ENCODE results near the gene VGLL2.

Gene VGLL2

GRCh38 chr6:117262799-117263198 is 2.6 kb upstream of the VGLL2 start:
- no peak for DNase-seq (ENCODE audit: extremely low spot score)
- CTCF ChIA-PET, result no interaction called here
- POLR2A ChIA-PET, result no interaction called here
- no peak for TF ChIP-seq L3MBTL2 (conservative IDR thresholded peaks at IDR 0.05)
- no peak for TF ChIP-seq FOXM1 (IDR thresholded peaks at IDR 0.05; ENCODE audit: borderline replicate concordance)
- TF ChIP-seq BHLHE40 (IDR thresholded peaks at IDR 0.05; ENCODE audit: borderline replicate concordance), result no peak
- no peak for TF ChIP-seq ARNT (IDR thresholded peaks at IDR 0.05)
- TF ChIP-seq FOXA1 (IDR thresholded peaks at IDR 0.05), result no peak
- TF ChIP-seq ZNF384 (IDR thresholded peaks at IDR 0.05), result no peak
- no peak for TF ChIP-seq TARDBP (IDR thresholded peaks at IDR 0.05)
- no peak for TF ChIP-seq LEF1 (IDR thresholded peaks at IDR 0.05; ENCODE audit: borderline replicate concordance)
- TF ChIP-seq FOXK2 (IDR thresholded peaks at IDR 0.05), result no peak
- no peak for TF ChIP-seq HDGF (IDR thresholded peaks at IDR 0.05; ENCODE audit: borderline replicate concordance)
- TF ChIP-seq, protein P1, sequence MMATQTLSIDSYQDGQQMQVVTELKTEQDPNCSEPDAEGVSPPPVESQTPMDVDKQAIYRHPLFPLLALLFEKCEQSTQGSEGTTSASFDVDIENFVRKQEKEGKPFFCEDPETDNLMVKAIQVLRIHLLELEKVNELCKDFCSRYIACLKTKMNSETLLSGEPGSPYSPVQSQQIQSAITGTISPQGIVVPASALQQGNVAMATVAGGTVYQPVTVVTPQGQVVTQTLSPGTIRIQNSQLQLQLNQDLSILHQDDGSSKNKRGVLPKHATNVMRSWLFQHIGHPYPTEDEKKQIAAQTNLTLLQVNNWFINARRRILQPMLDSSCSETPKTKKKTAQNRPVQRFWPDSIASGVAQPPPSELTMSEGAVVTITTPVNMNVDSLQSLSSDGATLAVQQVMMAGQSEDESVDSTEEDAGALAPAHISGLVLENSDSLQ (IDR thresholded peaks at IDR 0.05), result no peak
- no peak for TF ChIP-seq CTBP1 (IDR thresholded peaks at IDR 0.05; ENCODE audit: borderline replicate concordance)
- TF ChIP-seq SP1 (IDR thresholded peaks at IDR 0.05), result no peak
- TF ChIP-seq ELF4 (IDR thresholded peaks at IDR 0.05), result no peak
- TF ChIP-seq NFRKB (IDR thresholded peaks at IDR 0.05), result no peak
- no peak for TF ChIP-seq SUZ12 (IDR thresholded peaks at IDR 0.05)

DNA sequence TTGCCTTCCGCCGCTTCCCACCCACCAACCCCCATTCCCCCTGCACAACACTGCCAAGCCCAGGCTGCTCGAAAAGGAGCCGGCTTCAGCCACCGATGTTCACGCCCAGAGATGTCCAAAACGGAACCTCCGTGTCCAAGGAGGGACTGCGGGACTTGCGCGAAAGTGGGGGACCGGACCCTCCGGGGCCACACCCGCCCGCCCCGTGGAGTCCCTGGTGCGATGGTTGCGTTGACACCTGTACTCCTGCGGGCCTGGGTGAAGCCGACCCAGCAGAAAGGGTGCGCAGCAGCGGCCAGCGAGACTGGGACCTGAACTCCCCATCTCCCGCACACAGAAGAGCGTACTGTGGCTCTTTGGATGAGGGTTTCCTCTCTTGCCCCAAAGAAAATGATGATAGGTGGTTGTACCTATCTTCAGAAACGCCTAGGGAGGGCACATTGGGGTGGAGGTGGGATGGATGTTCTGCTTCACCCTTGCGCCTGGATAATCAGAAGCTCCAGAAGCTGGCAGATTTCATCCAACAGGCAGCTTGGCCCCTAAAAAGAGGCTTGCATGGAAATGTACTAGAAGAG is 1.9 kb upstream of the VGLL2 start:
- POLR2A ChIA-PET, result no interaction called here
- TF ChIP-seq FOXK2 (IDR thresholded peaks at IDR 0.05) (no peak), TARDBP (IDR thresholded peaks at IDR 0.05) (no peak), ZNF384 (IDR thresholded peaks at IDR 0.05) (no peak), NFRKB (IDR thresholded peaks at IDR 0.05) (no peak), SP1 (IDR thresholded peaks at IDR 0.05) (no peak), FOXM1 (IDR thresholded peaks at IDR 0.05; ENCODE audit: borderline replicate concordance) (no peak)
- CTCF ChIA-PET, result no interaction called here
- DNase-seq (ENCODE audit: extremely low spot score), result no peak

- no peak for TF ChIP-seq BHLHE40 (IDR thresholded peaks at IDR 0.05; ENCODE audit: borderline replicate concordance)
- no peak for TF ChIP-seq SP1 (IDR thresholded peaks at IDR 0.05)
- TF ChIP-seq ARNT (IDR thresholded peaks at IDR 0.05), result no peak
- TF ChIP-seq CTBP1 (IDR thresholded peaks at IDR 0.05; ENCODE audit: borderline replicate concordance), result no peak
- TF ChIP-seq LEF1 (IDR thresholded peaks at IDR 0.05; ENCODE audit: borderline replicate concordance), result no peak
- TF ChIP-seq TARDBP (IDR thresholded peaks at IDR 0.05), result no peak
- no peak for TF ChIP-seq ELF4 (IDR thresholded peaks at IDR 0.05)
- no peak for TF ChIP-seq FOXA1 (IDR thresholded peaks at IDR 0.05)
- no peak for TF ChIP-seq FOXM1 (IDR thresholded peaks at IDR 0.05; ENCODE audit: borderline replicate concordance)
- no peak for TF ChIP-seq NFRKB (IDR thresholded peaks at IDR 0.05)
- no peak for TF ChIP-seq HDGF (IDR thresholded peaks at IDR 0.05; ENCODE audit: borderline replicate concordance)
- no peak for TF ChIP-seq ZNF384 (IDR thresholded peaks at IDR 0.05)
- TF ChIP-seq FOXK2 (IDR thresholded peaks at IDR 0.05), result no peak
- TF ChIP-seq L3MBTL2 (conservative IDR thresholded peaks at IDR 0.05), result no peak
- TF ChIP-seq, protein P1 (IDR thresholded peaks at IDR 0.05), result no peak
- no peak for TF ChIP-seq SUZ12 (IDR thresholded peaks at IDR 0.05)
- no peak for DNase-seq (ENCODE audit: extremely low spot score)
- ChIA-PET POLR2A (no interaction called here), CTCF (interaction anchor here (1.1 kb wide), 1 partner anchor 98 kb away, joined by 3 read pairs; no protein-coding TSS in a partner anchor)
Observed at GRCh38 chr6:117264369-117264691, 1.0 kb upstream of the VGLL2 start.

GRCh38 chr6:117264692-117265409 is 507 bp upstream of the VGLL2 start:
- TF ChIP-seq FOXM1 (IDR thresholded peaks at IDR 0.05; ENCODE audit: borderline replicate concordance), result no peak
- no peak for TF ChIP-seq LEF1 (IDR thresholded peaks at IDR 0.05; ENCODE audit: borderline replicate concordance)
- peak; percentile 70; the same call in 1 of the 2 replicates for TF ChIP-seq L3MBTL2 (conservative IDR thresholded peaks at IDR 0.05)
- CTCF ChIA-PET, result interaction anchor here (1.1 to 1.3 kb wide), 2 partner anchors 10 to 98 kb away, joined by 3 to 5 read pairs; no protein-coding TSS in a partner anchor
- POLR2A ChIA-PET, result no interaction called here
- no peak for DNase-seq (ENCODE audit: extremely low spot score)

DNA sequence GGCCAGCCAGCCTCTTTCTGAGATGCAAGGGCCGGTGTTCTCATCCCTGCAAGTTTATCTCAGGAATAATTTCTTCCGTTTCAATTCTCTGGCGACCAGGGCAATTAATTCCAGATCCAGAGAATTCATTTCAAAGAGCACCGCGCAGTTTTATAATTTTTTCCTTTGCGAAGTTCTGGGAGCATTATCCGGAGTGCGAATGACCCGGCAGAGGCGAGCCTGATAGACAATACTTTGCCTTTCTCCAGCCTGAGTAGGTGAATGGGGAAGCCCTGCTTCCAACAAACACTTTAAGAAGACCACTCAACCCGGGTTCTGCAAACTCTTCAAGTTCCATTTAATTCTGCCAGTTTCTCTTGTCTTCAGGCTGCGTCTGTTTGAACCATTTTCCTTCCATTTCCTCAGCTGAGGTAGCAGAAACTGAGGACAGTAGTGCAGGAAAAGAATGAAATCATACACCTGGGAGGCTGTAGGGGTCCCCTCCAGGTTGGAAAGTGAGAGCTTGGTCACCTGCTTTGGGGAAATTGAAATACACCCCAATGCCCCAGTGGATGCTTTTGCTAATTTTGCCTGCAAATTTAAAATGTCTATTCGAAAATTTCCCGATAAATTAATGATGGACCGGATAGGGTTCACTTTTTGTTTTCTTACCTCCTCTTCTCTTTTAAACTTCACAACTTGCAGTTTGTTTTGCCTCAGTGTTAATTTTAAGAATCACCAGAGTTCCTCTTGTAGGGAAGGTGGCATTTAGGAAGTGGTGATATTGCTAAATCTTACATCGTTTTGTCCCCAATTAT is 1.1 kb downstream of the VGLL2 start:
- ChIA-PET POLR2A (no interaction called here), CTCF (interaction anchor here (1.0 to 1.3 kb wide), 2 partner anchors 8 to 13 kb away, joined by 5 to 7 read pairs; no protein-coding TSS in a partner anchor)
- no peak for DNase-seq (ENCODE audit: extremely low spot score)
- TF ChIP-seq CTBP1 (IDR thresholded peaks at IDR 0.05; ENCODE audit: borderline replicate concordance), result no peak
- TF ChIP-seq FOXM1 (IDR thresholded peaks at IDR 0.05; ENCODE audit: borderline replicate concordance), result no peak
- no peak for TF ChIP-seq FOXA1 (IDR thresholded peaks at IDR 0.05)
- TF ChIP-seq LEF1 (IDR thresholded peaks at IDR 0.05; ENCODE audit: borderline replicate concordance), result no peak
- TF ChIP-seq NFRKB (IDR thresholded peaks at IDR 0.05), result no peak
- no peak for TF ChIP-seq TARDBP (IDR thresholded peaks at IDR 0.05)
- no peak for TF ChIP-seq FOXK2 (IDR thresholded peaks at IDR 0.05)
- no peak for TF ChIP-seq HDGF (IDR thresholded peaks at IDR 0.05; ENCODE audit: borderline replicate concordance)
- no peak for TF ChIP-seq SP1 (IDR thresholded peaks at IDR 0.05)
- TF ChIP-seq, protein P1 (IDR thresholded peaks at IDR 0.05), result no peak
- TF ChIP-seq ZNF384 (IDR thresholded peaks at IDR 0.05), result no peak
- TF ChIP-seq L3MBTL2 (conservative IDR thresholded peaks at IDR 0.05), result no peak
- TF ChIP-seq ELF4 (IDR thresholded peaks at IDR 0.05), result no peak
- TF ChIP-seq ARNT (IDR thresholded peaks at IDR 0.05), result no peak
- TF ChIP-seq BHLHE40 (IDR thresholded peaks at IDR 0.05; ENCODE audit: borderline replicate concordance), result no peak
- no peak for TF ChIP-seq SUZ12 (IDR thresholded peaks at IDR 0.05)

Data from HEK293T (cell line).